PC-3 (cell line): ENCODE results near the gene SLC25A4. TPM values are rescaled to one million over a fixed set of nuclear protein-coding genes. Genes with fewer than 3 reads are reported as not detected.
"Not testable (repeated sequence)": the region's sequence is repeated elsewhere in the genome, so short reads cannot be mapped to it uniquely, and the experiment has no call there.

Source experiments
- ATAC-seq: fragments of 200-7000 bp; cut with Tn5 transposase; 2 replicates; pipeline ENCODE4 v1.9.1; 2020; ENCODE audit warnings: mild to moderate bottlenecking, moderate library complexity
- BruUV-seq: library from RNA; stranded (reverse); fragments of 400-500 nt; replicated peaks from 2 replicates; lab custom pipeline; 2021; lab: Mats Ljungman, UMichigan
- CTCF ChIA-PET: fragments of 300-600 bp; sonication (Branson Sonifier 250); formaldehyde crosslinking; loops from one replicate; lab custom pipeline; 2022; ENCODE audit warnings: antibody characterized with exemption; lab: Charles Lee
- POLR2A ChIA-PET: fragments of 300-600 bp; sonication (Branson Sonifier 250); formaldehyde crosslinking; loops from one replicate; lab custom pipeline; 2022; ENCODE audit warnings: antibody characterized with exemption; ENCODE audit not compliant: unreplicated experiment; lab: Charles Lee
- DNase-seq: peaks from one replicate; pipeline ENCODE4 v3.0.0-alpha.2; 2015
- H2AFZ ChIP-seq: fragments of 300-600 bp; sonication (generic); 2 replicates; pipeline ENCODE4 v1.6.0; 2016; ENCODE audit warnings: antibody characterized with exemption, low read length
- H3F3A ChIP-seq: fragments of 300-600 bp; sonication (generic); one replicate; pipeline ENCODE4 v1.6.0; 2017; ENCODE audit warnings: antibody characterized with exemption, low read length, control low read depth, mild to moderate bottlenecking; ENCODE audit not compliant: unreplicated experiment
- H3K27ac ChIP-seq: fragments of 300-600 bp; sonication (generic); 2 replicates; pipeline ENCODE4 v1.5.1; 2016; ENCODE audit warnings: mild to moderate bottlenecking, low read length
- H3K27me3 ChIP-seq: fragments of 300-600 bp; sonication (generic); 2 replicates; pipeline ENCODE4 v1.6.1; 2016; ENCODE audit warnings: low read length, mixed read lengths
- H3K36me3 ChIP-seq: fragments of 300-600 bp; sonication (generic); 2 replicates; pipeline ENCODE4 v1.6.1; 2016; ENCODE audit warnings: low read depth, mixed run types, low read length, mixed read lengths
- H3K4me1 ChIP-seq: fragments of 300-600 bp; sonication (generic); 2 replicates; pipeline ENCODE4 v1.5.1; 2016; ENCODE audit warnings: low read length; ENCODE audit not compliant: insufficient read depth
- H3K4me2 ChIP-seq: fragments of 300-600 bp; sonication (generic); 2 replicates; pipeline ENCODE4 v1.6.0; 2016; ENCODE audit warnings: low read length
- H3K4me3 ChIP-seq: fragments of 300-600 bp; sonication (generic); 2 replicates; pipeline ENCODE4 v1.5.1; 2016; ENCODE audit warnings: mild to moderate bottlenecking, low read length, mixed read lengths
- H3K79me2 ChIP-seq: fragments of 300-600 bp; sonication (generic); 2 replicates; pipeline ENCODE4 v1.6.1; 2017; ENCODE audit warnings: low read length, mixed read lengths
- H3K9ac ChIP-seq: fragments of 300-600 bp; sonication (generic); 2 replicates; pipeline ENCODE4 v1.6.0; 2016; ENCODE audit warnings: mild to moderate bottlenecking, low read length
- H3K9me2 ChIP-seq: fragments of 300-600 bp; sonication (generic); replicated peaks from 2 replicates; pipeline ENCODE4 v1.6.1; 2016; ENCODE audit warnings: mixed run types, low read length, mixed read lengths
- H3K9me3 ChIP-seq: fragments of 300-600 bp; sonication (generic); 2 replicates; pipeline ENCODE4 v1.6.1; 2016; ENCODE audit warnings: low read length, mixed read lengths
- H4K20me1 ChIP-seq: fragments of 300-600 bp; sonication (generic); 2 replicates; pipeline ENCODE4 v1.6.1; 2016; ENCODE audit warnings: low read length, mixed read lengths
- CTCF ChIP-seq: fragments of 300-600 bp; sonication (generic); conservative IDR thresholded peaks from 2 replicates; pipeline ENCODE4 v1.5.1; 2017; ENCODE audit warnings: antibody characterized with exemption, low read depth, mild to moderate bottlenecking, low read length
- EZH2 ChIP-seq: fragments of 300-600 bp; sonication (generic); IDR thresholded peaks from one replicate; pipeline ENCODE4 v1.6.1; 2017; ENCODE audit warnings: antibody characterized with exemption, mild to moderate bottlenecking, low read length; ENCODE audit not compliant: unreplicated experiment
- EZH2phosphoT487 ChIP-seq: fragments of 300-600 bp; sonication (generic); IDR thresholded peaks from 2 replicates; pipeline ENCODE4 v1.6.1; 2018; ENCODE audit warnings: mild to moderate bottlenecking, antibody characterized with exemption, low read length, borderline replicate concordance
- intact Hi-C: fragments of 100-400 bp; cut with micrococcal nuclease; formaldehyde crosslinking; loops from 2 replicates; pipeline ENCODE4 v1.9.0; 2023
- total RNA-seq: library from RNA; depleted of rRNA; stranded (reverse); fragments of >200 nt; gene quantifications from 2 replicates; pipeline ENCODE4 v1.2.3, GENCODE V29; 2014

SLC25A4 gene
- total RNA-seq, 1 experiment from 2014 or later: 23.2 TPM

DNA sequence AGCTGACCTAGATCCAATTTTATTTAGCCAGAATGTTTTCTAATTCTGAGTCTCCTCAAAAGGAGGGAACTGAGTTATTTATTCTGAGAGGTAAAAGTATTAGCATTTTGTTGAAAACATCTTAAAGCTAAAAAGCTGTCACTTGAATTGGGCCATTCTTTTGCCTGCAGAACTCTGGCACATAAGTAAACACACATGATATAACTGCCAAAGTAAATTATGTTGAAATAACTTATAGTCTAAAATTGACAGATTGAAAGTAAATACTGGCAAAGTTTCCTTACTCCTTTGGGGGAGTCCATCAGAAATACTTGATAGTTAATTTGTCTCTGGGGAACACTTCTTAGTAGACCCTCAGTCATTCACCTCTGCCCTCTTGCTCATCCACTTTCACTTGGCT, 38.3 kb upstream of the SLC25A4 start:
- no peaks in the 10 kb centered on the region for H3K4me1 ChIP-seq
- no peak overlapping the region for H3K9ac ChIP-seq
- H3K4me3 ChIP-seq: no peak overlapping the region
- TF ChIP-seq EZH2phosphoT487: no peak
- TF ChIP-seq CTCF: no peak
- no peak for TF ChIP-seq EZH2
- no peaks in the 10 kb centered on the region for H3F3A ChIP-seq
- no peak overlapping the region for H2AFZ ChIP-seq
- no peaks in the 10 kb centered on the region; the same call in 1 of the 2 replicates for H3K27me3 ChIP-seq
- ChIA-PET CTCF (no interaction called here), POLR2A (no interaction called here)
- H3K9me2 ChIP-seq: no peaks in the 10 kb centered on the region
- BruUV-seq: no TSS peak
- no peak overlapping the region for H3K4me2 ChIP-seq
- no peaks in the 10 kb centered on the region for H3K36me3 ChIP-seq
- intact Hi-C loops: no loop called here
- no peaks in the 10 kb centered on the region for H3K9me3 ChIP-seq
- H4K20me1 ChIP-seq: no peaks in the 10 kb centered on the region
- H3K27ac ChIP-seq: no peak overlapping the region
- DNase-seq (no peak), ATAC-seq (no peak)
- H3K79me2 ChIP-seq: no peaks in the 10 kb centered on the region

DNA sequence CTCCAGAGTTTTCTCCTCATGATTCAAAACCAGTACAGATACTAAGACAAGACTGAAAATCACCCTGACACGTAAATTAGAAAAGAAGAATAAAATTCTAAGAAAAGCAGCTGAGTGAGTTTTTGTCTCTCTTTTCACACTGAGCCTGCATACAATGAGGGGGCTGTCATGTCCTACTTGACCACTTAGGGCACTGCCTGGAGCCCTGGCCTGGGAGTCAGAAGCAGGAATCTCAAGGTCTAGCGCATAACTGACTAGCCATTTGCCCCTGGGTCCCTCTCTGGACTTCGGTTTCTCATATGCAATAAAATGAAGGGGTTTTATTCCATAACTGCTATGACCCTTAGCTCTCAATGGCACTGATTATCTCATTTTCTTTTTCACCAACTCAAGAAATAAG, 36.7 kb upstream of the SLC25A4 start:
- ChIA-PET POLR2A (no interaction called here), CTCF (no interaction called here)
- Histone ChIP-seq H3F3A (no peaks in the 10 kb centered on the region), H3K36me3 (no peaks in the 10 kb centered on the region), H3K9me2 (no peaks in the 10 kb centered on the region), H3K4me2 (no peak overlapping the region), H2AFZ (no peak overlapping the region), H3K9me3 (no peaks in the 10 kb centered on the region), H3K4me3 (no peak overlapping the region), H3K79me2 (no peaks in the 10 kb centered on the region), H3K27me3 (no peaks in the 10 kb centered on the region), H3K4me1 (no peaks in the 10 kb centered on the region), H3K27ac (no peak overlapping the region), H4K20me1 (no peaks in the 10 kb centered on the region), H3K9ac (no peak overlapping the region)
- BruUV-seq: no TSS peak
- intact Hi-C loops: no loop called here
- TF ChIP-seq EZH2phosphoT487 (no peak), EZH2 (no peak), CTCF (no peak)
- ATAC-seq (no peak), DNase-seq (no peak)

GRCh38 chr4:185107574-185107973, 35.5 kb upstream of the SLC25A4 start:
- CTCF ChIA-PET: not testable (repeated sequence)

More at GRCh38 chr4:185107574-185107973, 35.5 kb upstream of the SLC25A4 start:
- H3K27me3 ChIP-seq, H3K9ac ChIP-seq, H3K36me3 ChIP-seq, H3K27ac ChIP-seq, H3F3A ChIP-seq, H3K4me3 ChIP-seq, H4K20me1 ChIP-seq, H3K9me3 ChIP-seq, H3K79me2 ChIP-seq, POLR2A ChIA-PET, H3K4me2 ChIP-seq, ATAC-seq, intact Hi-C loops, H2AFZ ChIP-seq, H3K9me2 ChIP-seq, DNase-seq, H3K4me1 ChIP-seq, BruUV-seq: not testable (repeated sequence)
